ENCODE data around the gene ZC3H13. TPM values are rescaled to one million over a fixed set of nuclear protein-coding genes. Genes with fewer than 3 reads are reported as not detected.
A peak's percentile ranks its signal among the peaks of the same experiment; 100 is the strongest.

ZC3H13 gene
- total RNA-seq, 1 experiment from 2014 or later: 61.9 TPM

- no peak overlapping the region for H2BK12ac ChIP-seq (ENCODE audit: insufficient read length, low read depth, low read length)
- no peaks in the 10 kb centered on the region for H3K23me2 ChIP-seq (ENCODE audit: insufficient read length, low read depth, low read length, poor library complexity, severe bottlenecking)
- H3K9ac ChIP-seq (ENCODE audit: extremely low read depth, insufficient read length, low read length): peak overlapping the region; percentile 92
- H3K79me1 ChIP-seq (ENCODE audit: insufficient read depth, low read depth, low read length, poor library complexity, severe bottlenecking): no peaks in the 10 kb centered on the region
- no peaks in the 10 kb centered on the region for H3K4me1 ChIP-seq (ENCODE audit: insufficient read depth, low read length)
- H3K79me2 ChIP-seq (ENCODE audit: insufficient read depth, low read length): peaks cover 21% of the 10 kb centered on the region; the same call in 1 of the 2 replicates
- no peak overlapping the region for H2BK120ac ChIP-seq (ENCODE audit: low read depth, low read length, poor library complexity, severe bottlenecking)
- Mint-ChIP-seq H3K36me3 (ENCODE audit: insufficient read depth in 1 of 3, low read depth in 3 of 3) (no peaks in the 10 kb centered on the region), H3K4me3 (peak overlapping the region; percentile 92 to 93), H3K27ac (peak overlapping the region; percentile 97 to 98 (median 97)), H3K27me3 (ENCODE audit: low read depth) (no peaks in the 10 kb centered on the region; the same call in 1 of the 2 replicates), H3K9me3 (no peaks in the 10 kb centered on the region), H3K4me1 (peaks cover 6 to 13% of the 10 kb centered on the region in 2 experiments)
- TF ChIP-seq CTCF (conservative IDR thresholded peaks at IDR 0.05): no peak
- DNase-seq: no peak
- WGBS (ENCODE audit: extremely low coverage, insufficient read length, low lambda C conversion rate): no CpG with 5 or more reads among the region's 7 CpGs
- H3K27ac ChIP-seq (ENCODE audit: insufficient read length, low read depth, low read length): no peak overlapping the region
- no peak overlapping the region for H4K8ac ChIP-seq (replicated peaks; ENCODE audit: insufficient read length, low read depth, low read length)
- no peak overlapping the region for H2AFZ ChIP-seq (ENCODE audit: low read length)
- H3T11ph ChIP-seq (ENCODE audit: low read length): no peak overlapping the region
- H3K23ac ChIP-seq (ENCODE audit: insufficient read length, low read depth, low read length): no peak overlapping the region
- peak overlapping the region; percentile 79 for H3K4me2 ChIP-seq (ENCODE audit: insufficient read depth, insufficient read length, low read length)
- no peak overlapping the region for H3K18ac ChIP-seq (ENCODE audit: insufficient read length, low read depth, low read length)
- H2BK15ac ChIP-seq (ENCODE audit: low read depth, low read length): no peak overlapping the region
- no peak overlapping the region for H2BK20ac ChIP-seq (ENCODE audit: low read depth, low read length, poor library complexity, severe bottlenecking)
- H2AK5ac ChIP-seq (ENCODE audit: insufficient read length, low read length): no peak overlapping the region
- H2BK5ac ChIP-seq (ENCODE audit: insufficient read length, low read length): no peak overlapping the region
- H3K14ac ChIP-seq (ENCODE audit: insufficient read depth, low read length): no peak overlapping the region; the same call in 1 of the 2 replicates
- H4K20me1 ChIP-seq (ENCODE audit: control insufficient read depth, insufficient read depth, insufficient read length): no peaks in the 10 kb centered on the region
- no peak overlapping the region for H3K4ac ChIP-seq (ENCODE audit: low read depth, low read length)
- H3K56ac ChIP-seq (ENCODE audit: insufficient read length, low read depth, low read length): no peak overlapping the region
- no peak overlapping the region for H4K5ac ChIP-seq (ENCODE audit: insufficient read length, low read depth, low read length)
- H3K27me3 ChIP-seq (ENCODE audit: insufficient read depth, low read length): no peaks in the 10 kb centered on the region
- no peaks in the 10 kb centered on the region for H3K9me3 ChIP-seq (ENCODE audit: control insufficient read depth, low read depth, low read length)
- H4K91ac ChIP-seq (ENCODE audit: insufficient read length, low read depth, low read length): no peak overlapping the region
Measured at GRCh38 chr13:46051968-46052318, 603 bp downstream of the ZC3H13 start.

All from H9 (cell line).